Measurements from ENCODE around the gene MTRF1.

- TF ChIP-seq JUNB (IDR thresholded peaks at IDR 0.05) (no peak), CTCF (IDR thresholded peaks at IDR 0.05) (no peak), MAX (IDR thresholded peaks at IDR 0.05) (no peak), SMC3 (IDR thresholded peaks at IDR 0.05) (no peak), REST (IDR thresholded peaks at IDR 0.05) (no peak), NFE2L2 (conservative IDR thresholded peaks at IDR 0.05; ENCODE audit: low read length) (no peak)
These were observed 49.5 kb downstream of the MTRF1 start for GRCh38 chr13:41213919-41214318.
